HG03108 (cell line): Measurements from ENCODE around the gene COX7A1.

Experiments
- ATAC-seq: cut with Tn5 transposase; IDR thresholded peaks from one replicate; pipeline ENCODE4 v1.9.1; 2021; ENCODE audit warnings: moderate library complexity; ENCODE audit not compliant: unreplicated experiment

COX7A1 gene

GRCh38 chr19:36113425-36113824, 38.8 kb downstream of the COX7A1 start:
- no peak for ATAC-seq

DNA sequence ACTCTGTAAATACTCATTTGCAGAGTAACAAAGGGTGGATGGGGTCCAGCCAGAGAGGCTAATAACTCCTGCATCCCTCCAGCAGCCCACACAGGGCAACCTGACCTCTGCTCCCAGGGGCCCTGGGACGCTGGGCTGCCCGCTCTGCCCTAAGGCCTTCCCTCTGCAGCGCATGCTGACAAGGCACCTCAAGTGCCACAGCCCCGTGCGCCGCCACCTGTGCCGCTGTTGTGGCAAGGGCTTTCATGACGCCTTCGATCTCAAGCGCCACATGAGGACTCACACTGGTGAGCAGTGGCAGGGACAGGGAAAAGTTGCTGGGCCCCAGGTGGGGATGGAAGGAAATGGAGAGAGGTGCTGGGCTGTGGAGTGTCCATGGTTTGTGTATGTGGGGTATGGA, 39.6 kb downstream of the COX7A1 start:
- no peak for ATAC-seq

DNA sequence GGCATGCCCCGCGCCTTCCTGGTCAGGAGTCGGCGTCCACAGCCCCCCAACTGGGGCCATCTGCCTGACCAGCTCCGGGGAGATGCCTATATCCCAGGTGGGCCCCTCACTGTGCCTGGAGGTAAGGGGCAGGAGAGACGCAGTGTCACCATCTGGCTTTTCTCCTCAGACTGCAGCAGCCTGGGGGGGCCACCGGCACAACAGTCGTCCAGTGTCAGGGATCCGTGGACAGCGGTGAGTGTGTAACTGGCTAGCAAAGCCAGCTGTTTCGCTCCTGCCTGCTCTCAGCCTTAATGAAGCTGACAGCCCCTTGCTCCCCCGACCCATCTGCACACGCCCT, 41.1 kb downstream of the COX7A1 start:
- no peak for ATAC-seq

DNA sequence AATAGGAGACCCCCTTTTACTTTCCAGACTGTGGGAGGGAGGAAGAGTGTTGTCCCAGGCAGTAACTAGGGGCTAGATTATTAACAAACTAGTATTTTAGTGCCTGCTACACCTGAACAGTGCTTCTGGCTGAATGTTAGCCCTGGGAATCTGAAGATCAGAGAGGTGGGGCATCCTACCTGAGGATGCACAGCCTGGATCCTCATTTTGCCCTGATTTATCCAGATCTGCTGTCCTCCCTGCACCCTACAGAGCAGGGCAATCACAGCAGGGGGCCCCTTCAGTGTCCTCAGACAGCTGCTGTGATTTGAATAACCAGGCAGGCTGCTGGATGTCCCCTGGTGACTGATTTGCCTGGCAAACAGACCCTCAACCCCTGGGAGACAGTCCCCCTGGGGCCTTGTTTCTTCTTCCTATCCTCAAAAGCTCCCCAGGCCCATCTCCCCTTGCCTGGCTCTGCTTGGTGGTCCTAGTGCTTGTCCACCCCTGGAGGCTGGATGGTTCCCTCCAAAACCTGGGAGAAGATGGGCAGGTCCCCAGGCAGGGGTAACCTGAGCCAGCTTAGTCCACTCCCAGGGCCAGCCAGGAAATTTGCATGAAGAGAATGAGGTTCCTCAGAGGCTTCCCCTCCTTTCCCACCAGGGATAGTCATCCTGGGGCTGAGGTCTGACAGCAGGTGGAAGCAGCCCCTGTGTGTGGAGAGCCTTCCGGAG, 41.6 kb downstream of the COX7A1 start, which contains the start of gene OVOL3:
Gene OVOL3, plus strand, starts transcription at position 657 of the 713 bp plus-strand sequence. CDS start 60 bp downstream, outside the sequence.
- ATAC-seq, result no peak

GRCh38 chr19:36108684-36109083, 43.6 kb downstream of the COX7A1 start:
- no peak for ATAC-seq

GRCh38 chr19:36106991-36107390, 45.3 kb downstream of the COX7A1 start:
- ATAC-seq, result no peak

DNA sequence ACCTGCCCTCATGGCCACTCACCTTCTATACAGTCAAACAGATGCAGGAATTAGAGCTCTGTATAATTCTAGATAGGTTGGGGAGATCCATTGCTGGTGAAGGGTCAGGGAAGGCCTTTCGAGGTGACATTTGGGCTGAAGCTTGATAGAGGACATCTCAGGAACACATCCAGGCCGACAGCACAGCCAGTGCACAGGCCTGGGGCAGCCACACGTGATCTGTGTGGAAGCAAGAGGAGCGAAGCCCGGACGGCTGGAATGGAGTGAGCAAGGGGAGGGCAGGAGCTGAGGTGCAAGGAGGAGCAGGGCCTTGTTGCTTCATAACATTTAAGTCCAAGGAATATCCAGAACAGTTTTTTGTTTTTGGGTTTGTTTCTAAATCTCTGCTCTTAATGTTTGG, 45.8 kb downstream of the COX7A1 start:
- no peak for ATAC-seq

DNA sequence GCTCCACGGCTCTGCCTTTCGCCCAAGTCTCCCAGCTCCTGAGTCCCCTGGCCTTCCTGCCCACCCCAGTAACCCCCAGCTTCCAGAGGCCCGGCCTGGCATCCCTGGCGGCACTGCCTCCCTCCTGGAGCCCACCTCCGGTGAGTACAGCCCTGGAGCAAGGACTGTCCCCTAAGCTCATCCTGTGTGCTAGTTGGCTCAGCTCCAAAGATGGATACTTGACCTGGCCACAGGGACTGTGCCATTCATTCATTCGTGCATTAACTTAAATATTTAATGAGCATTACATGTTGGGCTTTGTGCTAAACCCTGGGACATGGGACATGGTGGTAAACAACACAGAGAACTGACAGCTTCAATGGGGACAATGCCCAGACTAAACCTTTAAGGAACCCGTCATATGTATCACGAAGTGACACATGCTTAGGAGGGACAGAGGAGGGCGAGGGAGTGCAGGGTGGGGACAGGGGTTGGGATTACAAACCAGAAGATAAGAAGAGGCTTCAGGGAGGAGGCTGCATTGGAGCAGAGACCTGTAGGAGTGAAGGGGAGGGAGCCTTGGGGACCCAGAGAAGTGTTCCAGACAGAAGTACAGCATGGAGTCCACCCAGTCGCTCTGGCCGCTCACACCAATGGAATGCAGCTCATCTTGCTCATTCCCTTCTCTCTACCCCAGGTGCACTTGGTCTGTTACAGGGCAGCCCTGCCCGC, 48.2 kb downstream of the COX7A1 start:
- ATAC-seq, result no peak

GRCh38 chr19:36103040-36103626, 49.1 kb downstream of the COX7A1 start:
- no peak for ATAC-seq

GRCh38 chr19:36101550-36102327, 50.5 kb downstream of the COX7A1 start:
- ATAC-seq, result no peak
